ENCODE data around the gene GPR137.
"Not testable (repeated sequence)": the region's sequence is repeated elsewhere in the genome, so short reads cannot be mapped to it uniquely, and the experiment has no call there.

GPR137 gene

GRCh38 chr11:64322925-64323260, 37.2 kb downstream of the GPR137 start:
- no peaks in the 10 kb centered on the region for H3K9me3 ChIP-seq (replicated peaks; ENCODE audit: low read length)
- peaks cover 3% of the 10 kb centered on the region for H3K27me3 ChIP-seq (ENCODE audit: control insufficient read depth, insufficient read depth, low read length)
- peaks cover 23% of the 10 kb centered on the region for H3K36me3 ChIP-seq (ENCODE audit: insufficient read depth, low read length)
- H3K4me3 ChIP-seq (ENCODE audit: low read length) = no peak overlapping the region
- no peak overlapping the region for H3K9ac ChIP-seq (ENCODE audit: low read depth, low read length)
- H3K4me1 ChIP-seq (ENCODE audit: control insufficient read depth, insufficient read depth, low read length) = peaks cover 11% of the 10 kb centered on the region
- no peak overlapping the region for H3K4me2 ChIP-seq (ENCODE audit: low read length)

DNA sequence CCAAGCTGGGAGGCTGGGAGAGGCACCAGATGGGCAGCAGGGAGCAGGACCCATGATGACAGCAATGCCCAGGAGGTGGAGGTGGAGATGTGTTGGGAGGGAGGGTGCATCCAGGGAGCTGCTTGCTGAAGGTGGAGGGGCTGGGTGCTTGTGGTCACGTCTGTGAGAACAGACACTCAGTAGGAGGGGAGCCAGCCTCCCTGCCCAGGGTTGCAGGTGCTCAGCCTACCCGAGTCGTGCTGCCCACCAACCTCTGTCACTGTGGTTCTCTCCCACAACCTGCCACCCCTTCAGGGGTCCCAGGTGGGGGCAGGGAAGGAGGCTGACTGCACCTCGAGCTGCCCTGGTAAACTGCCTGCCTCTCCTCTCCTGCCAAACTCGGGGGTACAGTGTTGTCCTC, 37.7 kb downstream of the GPR137 start:
- Histone ChIP-seq H3K27me3 (ENCODE audit: control insufficient read depth, insufficient read depth, low read length) (peaks cover 3% of the 10 kb centered on the region), H3K9me3 (replicated peaks; ENCODE audit: low read length) (no peaks in the 10 kb centered on the region), H3K4me2 (ENCODE audit: low read length) (no peak overlapping the region), H3K36me3 (ENCODE audit: insufficient read depth, low read length) (peaks cover 23% of the 10 kb centered on the region), H3K4me3 (ENCODE audit: low read length) (no peak overlapping the region), H3K4me1 (ENCODE audit: control insufficient read depth, insufficient read depth, low read length) (peaks cover 11% of the 10 kb centered on the region), H3K9ac (ENCODE audit: low read depth, low read length) (no peak overlapping the region)

GRCh38 chr11:64323984-64324383, 38.3 kb downstream of the GPR137 start:
- not testable (repeated sequence) for H3K4me1 ChIP-seq (ENCODE audit: control insufficient read depth, insufficient read depth, low read length); H3K27me3 ChIP-seq (ENCODE audit: control insufficient read depth, insufficient read depth, low read length); H3K4me2 ChIP-seq (ENCODE audit: low read length); H3K9ac ChIP-seq (ENCODE audit: low read depth, low read length); H3K4me3 ChIP-seq (ENCODE audit: low read length); H3K9me3 ChIP-seq (replicated peaks; ENCODE audit: low read length)
- H3K36me3 ChIP-seq (ENCODE audit: insufficient read depth, low read length) = peaks cover 23% of the 10 kb centered on the region

- Histone ChIP-seq H3K4me2 (ENCODE audit: low read length) (no peak overlapping the region), H3K27me3 (ENCODE audit: control insufficient read depth, insufficient read depth, low read length) (peaks cover 8% of the 10 kb centered on the region), H3K4me1 (ENCODE audit: control insufficient read depth, insufficient read depth, low read length) (no peaks in the 10 kb centered on the region), H3K9ac (ENCODE audit: low read depth, low read length) (no peak overlapping the region), H3K4me3 (ENCODE audit: low read length) (no peak overlapping the region), H3K36me3 (ENCODE audit: insufficient read depth, low read length) (peaks cover 23% of the 10 kb centered on the region), H3K9me3 (replicated peaks; ENCODE audit: low read length) (no peaks in the 10 kb centered on the region)
These were observed 39.2 kb downstream of the GPR137 start for GRCh38 chr11:64324692-64325469.

- peaks cover 5% of the 10 kb centered on the region for H3K36me3 ChIP-seq (ENCODE audit: insufficient read depth, low read length)
These were observed 41.7 kb downstream of the GPR137 start for GRCh38 chr11:64327375-64327774.

GRCh38 chr11:64327993-64328392, 42.3 kb downstream of the GPR137 start:
- Histone ChIP-seq H3K9ac (ENCODE audit: low read depth, low read length) (no peak overlapping the region), H3K36me3 (ENCODE audit: insufficient read depth, low read length) (no peaks in the 10 kb centered on the region), H3K27me3 (ENCODE audit: control insufficient read depth, insufficient read depth, low read length) (peaks cover 8% of the 10 kb centered on the region), H3K4me3 (ENCODE audit: low read length) (no peak overlapping the region), H3K4me2 (ENCODE audit: low read length) (no peak overlapping the region), H3K4me1 (ENCODE audit: control insufficient read depth, insufficient read depth, low read length) (peaks cover 12% of the 10 kb centered on the region), H3K9me3 (replicated peaks; ENCODE audit: low read length) (no peaks in the 10 kb centered on the region)

More at GRCh38 chr11:64327375-64327774, 41.7 kb downstream of the GPR137 start:
- Histone ChIP-seq H3K27me3 (ENCODE audit: control insufficient read depth, insufficient read depth, low read length) (peaks cover 8% of the 10 kb centered on the region), H3K9me3 (replicated peaks; ENCODE audit: low read length) (no peaks in the 10 kb centered on the region), H3K9ac (ENCODE audit: low read depth, low read length) (no peak overlapping the region), H3K4me2 (ENCODE audit: low read length) (no peak overlapping the region), H3K4me3 (ENCODE audit: low read length) (no peak overlapping the region), H3K4me1 (ENCODE audit: control insufficient read depth, insufficient read depth, low read length) (peaks cover 10% of the 10 kb centered on the region)

DNA sequence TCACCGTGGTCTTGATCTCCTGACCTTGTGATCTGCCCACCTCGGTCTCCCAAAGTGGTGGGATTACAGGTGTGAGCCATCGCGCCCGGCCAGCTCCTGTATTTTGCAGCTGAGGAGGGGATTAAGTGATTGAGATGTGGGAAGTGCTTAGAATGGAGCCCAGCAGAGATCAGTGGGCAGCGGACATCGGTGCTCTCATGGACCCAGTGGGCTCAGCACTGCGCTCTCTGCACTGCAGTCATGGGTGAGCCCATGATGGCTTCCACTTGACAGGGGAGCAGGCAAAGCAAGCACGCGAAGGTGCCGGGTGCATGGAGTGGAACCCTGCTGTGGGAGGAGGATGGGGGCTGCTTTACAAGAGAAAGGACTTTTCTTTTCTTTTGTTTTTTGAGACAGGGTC, 45.2 kb downstream of the GPR137 start:
- Histone ChIP-seq H3K9ac (ENCODE audit: low read depth, low read length) (no peak overlapping the region), H3K4me2 (ENCODE audit: low read length) (no peak overlapping the region), H3K4me3 (ENCODE audit: low read length) (no peak overlapping the region), H3K27me3 (ENCODE audit: control insufficient read depth, insufficient read depth, low read length) (peaks cover 8% of the 10 kb centered on the region), H3K36me3 (ENCODE audit: insufficient read depth, low read length) (no peaks in the 10 kb centered on the region), H3K9me3 (replicated peaks; ENCODE audit: low read length) (no peaks in the 10 kb centered on the region), H3K4me1 (ENCODE audit: control insufficient read depth, insufficient read depth, low read length) (peaks cover 23% of the 10 kb centered on the region)

DNA sequence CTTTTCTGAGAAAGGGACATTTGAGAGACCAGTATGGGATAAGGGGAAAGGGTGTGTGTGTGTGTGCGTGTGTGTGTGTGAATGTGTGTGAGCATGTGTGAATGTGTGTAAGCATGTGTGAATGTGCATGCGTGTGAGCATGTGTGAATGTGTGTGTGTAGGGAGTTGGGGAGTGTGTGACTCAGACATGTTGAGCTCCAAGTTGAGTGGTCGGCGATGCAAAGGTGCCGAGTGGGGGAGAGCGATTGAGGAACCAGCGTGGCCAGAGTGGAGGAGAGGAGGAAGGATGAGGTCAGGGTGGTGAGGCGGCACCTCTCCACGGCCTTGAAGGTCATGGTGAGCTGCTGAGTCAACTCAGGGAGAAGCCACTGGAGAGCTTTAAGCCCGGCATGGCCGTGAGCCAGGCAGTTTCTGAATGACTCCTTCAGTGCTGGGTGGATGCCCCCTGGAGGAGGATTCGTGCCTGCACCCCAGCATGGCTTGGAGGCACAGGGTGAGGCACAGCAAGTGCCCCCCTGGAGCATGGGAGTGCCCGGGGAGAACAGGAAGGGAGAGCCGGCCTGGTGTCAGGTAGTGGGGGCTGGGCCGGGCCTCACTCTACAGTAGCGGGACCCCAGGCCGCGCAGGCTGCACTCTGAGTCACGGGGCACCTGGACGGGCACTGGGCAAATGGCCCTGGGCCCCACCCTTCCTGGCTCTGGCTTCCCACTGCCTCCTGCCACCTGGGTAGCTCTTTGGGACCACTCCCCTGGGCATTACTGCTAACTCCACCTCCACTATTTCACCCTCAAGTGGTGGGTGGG, 46.1 kb downstream of the GPR137 start:
- H3K4me1 ChIP-seq (ENCODE audit: control insufficient read depth, insufficient read depth, low read length) = peaks cover 23% of the 10 kb centered on the region
- H3K9ac ChIP-seq (ENCODE audit: low read depth, low read length) = no peak overlapping the region
- H3K36me3 ChIP-seq (ENCODE audit: insufficient read depth, low read length) = no peaks in the 10 kb centered on the region
- H3K4me3 ChIP-seq (ENCODE audit: low read length) = no peak overlapping the region
- no peaks in the 10 kb centered on the region for H3K9me3 ChIP-seq (replicated peaks; ENCODE audit: low read length)
- peak overlapping the region; percentile 20 for H3K4me2 ChIP-seq (ENCODE audit: low read length)
- peaks cover 8% of the 10 kb centered on the region for H3K27me3 ChIP-seq (ENCODE audit: control insufficient read depth, insufficient read depth, low read length)

DNA sequence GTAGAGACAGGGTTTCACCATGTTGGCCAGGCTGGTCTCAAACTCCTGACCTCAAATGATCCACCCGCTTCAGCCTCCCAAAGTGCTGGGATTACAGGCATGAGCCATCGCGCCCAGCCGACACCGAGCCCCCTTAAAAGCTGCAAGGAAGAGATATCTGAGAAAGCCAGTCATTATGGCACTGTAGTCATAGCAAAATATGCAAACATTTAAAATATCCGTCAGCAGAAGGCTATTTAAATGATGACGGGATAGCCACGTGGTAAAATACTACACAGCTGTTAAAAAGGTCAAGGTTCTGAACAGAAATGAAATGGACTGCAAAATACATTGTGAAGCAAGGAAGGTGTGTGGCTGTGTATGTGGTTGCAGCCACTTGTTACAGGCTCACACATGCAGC, 47.9 kb downstream of the GPR137 start:
- peaks cover 23% of the 10 kb centered on the region for H3K4me1 ChIP-seq (ENCODE audit: control insufficient read depth, insufficient read depth, low read length)
- H3K36me3 ChIP-seq (ENCODE audit: insufficient read depth, low read length) = no peaks in the 10 kb centered on the region

GRCh38 chr11:64334764-64335735, 49.4 kb downstream of the GPR137 start:
- Histone ChIP-seq H3K36me3 (ENCODE audit: insufficient read depth, low read length) (no peaks in the 10 kb centered on the region), H3K27me3 (ENCODE audit: control insufficient read depth, insufficient read depth, low read length) (no peaks in the 10 kb centered on the region), H3K9ac (ENCODE audit: low read depth, low read length) (no peak overlapping the region), H3K4me1 (ENCODE audit: control insufficient read depth, insufficient read depth, low read length) (peaks cover 23% of the 10 kb centered on the region), H3K4me2 (ENCODE audit: low read length) (no peak overlapping the region), H3K9me3 (replicated peaks; ENCODE audit: low read length) (no peaks in the 10 kb centered on the region), H3K4me3 (ENCODE audit: low read length) (no peak overlapping the region)

More for the DNA sequence above, 47.9 kb downstream of the GPR137 start:
- Histone ChIP-seq H3K9ac (ENCODE audit: low read depth, low read length) (no peak overlapping the region), H3K4me3 (ENCODE audit: low read length) (no peak overlapping the region), H3K27me3 (ENCODE audit: control insufficient read depth, insufficient read depth, low read length) (peaks cover 5% of the 10 kb centered on the region), H3K4me2 (ENCODE audit: low read length) (no peak overlapping the region), H3K9me3 (replicated peaks; ENCODE audit: low read length) (no peaks in the 10 kb centered on the region)
